Gastrocnemius medialis (tissue), 4 donors: ENCODE data around the gene CA6. TPM values are rescaled to one million over a fixed set of nuclear protein-coding genes. Genes with fewer than 3 reads are reported as not detected.

Experiments used
- ATAC-seq, 2 donors: fragments of 150-250 bp; one replicate each; pipeline ENCODE4 v1.9.1; 2016
- DNase-seq, 2 donors: peaks; one replicate each; pipeline ENCODE4 v3.0.0-alpha.2; 2019
- H3K27ac ChIP-seq, 4 donors: fragments of 200-600 bp; sonication (generic); 1 replicate in 1 of 4; 2 replicates in 3 of 4; pipeline ENCODE4 v1.5.1; 2016 to 2018; ENCODE audit warnings: mild to moderate bottlenecking in 2 of 4, moderate library complexity in 1 of 4
- H3K27me3 ChIP-seq, 3 donors: fragments of 200-600 bp; sonication (generic) in 2 of 3; 1 replicate in 1 of 3; 2 replicates in 2 of 3; pipeline versions ENCODE4 v1.5.1 to v1.6.0; 2016 to 2019; ENCODE audit warnings: mild to moderate bottlenecking in 1 of 3, moderate library complexity in 1 of 3
- H3K36me3 ChIP-seq, 2 donors: fragments of 200-600 bp; sonication (generic) in 1 of 2; one replicate each; pipeline ENCODE4 v1.5.1; 2017 to 2018
- H3K4me1 ChIP-seq, 2 donors: fragments of 200-600 bp; sonication (generic) in 1 of 2; one replicate each; pipeline ENCODE4 v1.5.1; 2016 to 2017; ENCODE audit warnings: mild to moderate bottlenecking in 2 of 2
- H3K4me3 ChIP-seq, 4 donors: fragments of 200-600 bp; sonication (generic) in 3 of 4; 1 replicate in 1 of 4; 2 replicates in 3 of 4; pipeline ENCODE4 v1.5.1; 2016 to 2019; ENCODE audit warnings: mild to moderate bottlenecking in 2 of 4
- H3K9me3 ChIP-seq, 3 donors: fragments of 200-600 bp; sonication (generic) in 2 of 3; 1 replicate in 1 of 3; 2 replicates in 2 of 3; pipeline ENCODE4 v1.5.1; 2016 to 2019
- CTCF ChIP-seq, 5 experiments: fragments of 450-650 bp in 3 of 5; fragments of 200-600 bp in 2 of 5; sonication (generic) in 2 of 5; IDR thresholded peaks in 4 of 5; conservative IDR thresholded peaks in 1 of 5; 1 replicate in 4 of 5; 2 replicates in 1 of 5; pipeline ENCODE4 v1.5.1; 2016 to 2019; ENCODE audit warnings: antibody characterized with exemption in 5 of 5, mild to moderate bottlenecking in 3 of 5, moderate library complexity in 3 of 5
- POLR2A ChIP-seq, 2 donors: fragments of 450-650 bp; IDR thresholded peaks; one replicate each; pipeline ENCODE4 v1.6.1; 2017; ENCODE audit warnings: antibody characterized with exemption in 2 of 2, mild to moderate bottlenecking in 2 of 2, moderate library complexity in 2 of 2
- in situ Hi-C, 4 donors: fragments of 200-750 bp; cut with MboI; loops; one replicate each; pipeline versions ENCODE4 v1.15.0 to v1.8.0; 2017; ENCODE audit warnings: low sequenced_read_pairs in 4 of 4
- intact Hi-C: fragments of 100-400 bp; cut with DNase I; formaldehyde crosslinking; loops from one replicate; pipeline ENCODE4 v1.15.1; 2023; ENCODE audit warnings: low total_unique reads
- total RNA-seq, 4 donors: library from RNA; depleted of rRNA; stranded (reverse); fragments of >200 nt; gene quantifications; one replicate each; pipeline versions ENCODE4 v1.1.0 to v1.2.3, GENCODE V29; 2016

The CA6 gene
- total RNA-seq, 4 donors from 2014 or later, result not detected

GRCh38 chr1:9005395-9005708, 59.7 kb downstream of the CA6 start:
- Histone ChIP-seq H3K27ac (no peak overlapping the region), H3K9me3 (no peaks in the 10 kb centered on the region), H3K4me1 (no peaks in the 10 kb centered on the region), H3K36me3 (no peaks in the 10 kb centered on the region), H3K27me3 (no peaks in the 10 kb centered on the region), H3K4me3 (no peak overlapping the region)
- no peak for DNase-seq
- TF ChIP-seq POLR2A (IDR thresholded peaks at IDR 0.05), result no peak
- TF ChIP-seq CTCF (IDR thresholded peaks at IDR 0.05 in 4 of 5, conservative IDR thresholded peaks at IDR 0.05 in 1 of 5), result no peak
- intact Hi-C loops (no loop called here), in situ Hi-C loops (loop anchor here in 1 of 4 donors (10.0 kb wide), 1 partner anchor 99 kb away; no protein-coding TSS in a partner anchor)
- ATAC-seq, result no peak

DNA sequence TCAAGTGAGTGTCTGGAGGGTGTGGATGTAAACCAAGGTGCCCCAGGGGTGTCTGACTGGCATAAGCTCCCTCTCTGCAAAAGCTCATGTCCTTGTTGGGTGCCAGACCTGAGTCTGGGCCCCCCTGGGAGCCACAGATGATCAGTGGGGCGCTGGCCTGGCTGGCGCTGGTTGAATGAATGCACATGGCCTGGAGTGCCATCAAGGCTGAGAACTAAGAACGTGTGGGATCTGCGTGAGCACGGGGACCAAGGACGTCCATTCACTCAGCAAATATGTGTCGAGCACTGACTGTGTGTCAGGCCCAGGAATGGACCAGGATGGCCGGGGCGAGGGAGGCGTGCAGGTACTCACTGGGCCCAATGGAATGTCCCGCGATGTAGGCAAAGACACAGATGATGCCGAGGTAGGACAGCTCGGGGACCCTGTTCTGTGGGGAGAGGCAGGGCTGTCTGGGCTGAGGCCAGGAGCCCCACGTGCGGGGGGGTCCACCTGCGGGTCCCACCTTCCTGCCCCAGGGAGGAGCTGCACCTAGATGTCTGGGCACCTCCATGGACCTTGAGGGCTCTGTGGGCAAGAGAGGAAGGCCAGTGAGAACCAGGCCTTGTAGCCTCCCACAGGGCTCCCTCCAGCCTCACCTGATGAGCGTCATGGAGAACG, 61.4 kb downstream of the CA6 start:
- H3K4me1 ChIP-seq, result no peaks in the 10 kb centered on the region
- in situ Hi-C loops, result loop anchor here in 1 of 4 donors (10.0 kb wide), 1 partner anchor 98 kb away; no protein-coding TSS in a partner anchor
- intact Hi-C loops, result loop anchor here (1.0 kb wide), 1 partner anchor 44 kb away; no protein-coding TSS in a partner anchor
- H3K27me3 ChIP-seq, result no peaks in the 10 kb centered on the region
- TF ChIP-seq CTCF (IDR thresholded peaks at IDR 0.05 in 4 of 5, conservative IDR thresholded peaks at IDR 0.05 in 1 of 5), result no peak
- no peak for TF ChIP-seq POLR2A (IDR thresholded peaks at IDR 0.05)
- H3K36me3 ChIP-seq, result no peaks in the 10 kb centered on the region
- ATAC-seq, result no peak
- H3K9me3 ChIP-seq, result no peaks in the 10 kb centered on the region
- H3K27ac ChIP-seq, result no peak overlapping the region
- no peak overlapping the region for H3K4me3 ChIP-seq
- no peak for DNase-seq

GRCh38 chr1:9008236-9008635, 62.6 kb downstream of the CA6 start:
- Histone ChIP-seq H3K9me3 (no peaks in the 10 kb centered on the region), H3K4me1 (no peaks in the 10 kb centered on the region), H3K27ac (no peak overlapping the region), H3K4me3 (no peak overlapping the region), H3K27me3 (no peaks in the 10 kb centered on the region), H3K36me3 (no peaks in the 10 kb centered on the region)
- in situ Hi-C loops (loop anchor here in 1 of 4 donors (10.0 kb wide), 1 partner anchor 97 kb away; no protein-coding TSS in a partner anchor), intact Hi-C loops (no loop called here)
- DNase-seq (no peak), ATAC-seq (no peak)
- TF ChIP-seq CTCF (IDR thresholded peaks at IDR 0.05 in 4 of 5, conservative IDR thresholded peaks at IDR 0.05 in 1 of 5), result no peak
- TF ChIP-seq POLR2A (IDR thresholded peaks at IDR 0.05), result no peak

GRCh38 chr1:9009438-9010370, 64.0 kb downstream of the CA6 start:
- DNase-seq (no peak), ATAC-seq (no peak)
- Histone ChIP-seq H3K4me3 (no peak overlapping the region), H3K4me1 (no peaks in the 10 kb centered on the region), H3K9me3 (no peaks in the 10 kb centered on the region), H3K27ac (no peak overlapping the region), H3K36me3 (no peaks in the 10 kb centered on the region), H3K27me3 (no peaks in the 10 kb centered on the region)
- intact Hi-C loops (loop anchor here (5.0 kb wide), 1 partner anchor 93 kb away; no protein-coding TSS in a partner anchor), in situ Hi-C loops (loop anchor here in 2 of 4 donors (10.0 kb wide), 1 partner anchor 95 kb away; no protein-coding TSS in a partner anchor)
- no peak for TF ChIP-seq POLR2A (IDR thresholded peaks at IDR 0.05)
- TF ChIP-seq CTCF (IDR thresholded peaks at IDR 0.05 in 4 of 5, conservative IDR thresholded peaks at IDR 0.05 in 1 of 5), result peak in 3 of 5 experiments; percentile 46 to 53 (median 47)
